Activated CD4-positive, alpha-beta T cell treated with anti-CD3 and anti-CD28 coated beads, Interleukin-2, Interleukin-4, amounts not matched to agents 100 ng/mL and 50 ng/mL, durations not matched to agents 16 hours and 8 hours (primary cell): ENCODE measurements around the gene MSMP.
A peak's percentile ranks its signal among the peaks of the same experiment; 100 is the strongest.

ENCODE experiments used
- DNase-seq: peaks from one replicate; pipeline ENCODE4 v3.0.0-alpha.2; 2020; ENCODE audit warnings: low spot score

MSMP gene

DNA sequence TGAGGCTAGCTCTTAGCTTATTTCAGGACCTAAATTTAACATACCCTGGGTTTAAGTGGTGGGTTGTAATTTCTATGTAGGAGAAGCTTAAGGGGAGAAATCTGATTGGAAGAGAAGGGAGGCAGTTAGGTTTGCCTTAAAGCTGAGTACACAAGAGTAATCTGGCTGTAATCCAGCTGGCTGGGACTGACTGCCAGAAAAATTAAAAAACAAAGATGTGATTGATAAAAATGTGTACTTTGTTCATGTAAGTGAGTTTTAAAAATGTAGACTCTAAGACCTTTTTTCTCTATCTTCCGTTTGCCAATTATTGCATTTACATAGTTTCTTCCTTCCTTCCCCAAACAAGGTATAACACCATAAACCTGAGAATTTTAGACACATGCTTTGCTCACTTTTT lies 17.5 kb upstream of the MSMP start:
- DNase-seq = no peak

DNA sequence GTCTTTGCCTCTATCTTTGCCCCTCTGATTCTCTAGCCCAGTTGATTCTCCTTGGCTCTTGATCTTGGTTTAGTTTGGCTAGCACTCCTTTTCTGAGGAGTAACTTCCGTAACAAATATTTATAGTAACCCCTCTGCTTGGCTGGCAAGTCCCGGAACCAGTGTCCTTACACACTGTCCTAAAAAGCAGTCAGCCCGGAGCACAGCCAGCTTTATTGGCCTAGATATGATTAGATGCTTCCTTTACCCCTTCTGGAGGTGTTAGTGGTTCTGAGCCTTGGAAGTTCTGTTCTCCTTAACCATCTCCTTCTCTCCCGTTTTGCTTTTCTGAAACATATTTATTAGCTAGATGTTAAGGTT lies 17.0 kb upstream of the MSMP start:
- no peak for DNase-seq

GRCh38 chr9:35769763-35770162 lies 15.7 kb upstream of the MSMP start:
- no peak for DNase-seq

GRCh38 chr9:35767458-35767857 lies 13.4 kb upstream of the MSMP start:
- DNase-seq = no peak

- no peak for DNase-seq
These were observed 12.9 kb upstream of the MSMP start for GRCh38 chr9:35766997-35767396.

GRCh38 chr9:35763803-35764202 lies 9.7 kb upstream of the MSMP start:
- no peak for DNase-seq

GRCh38 chr9:35763181-35763580 lies 9.1 kb upstream of the MSMP start:
- no peak for DNase-seq

- no peak for DNase-seq
These were observed 6.6 kb upstream of the MSMP start for GRCh38 chr9:35760651-35761050.

- no peak for DNase-seq
These were observed 5.7 kb upstream of the MSMP start for GRCh38 chr9:35759795-35760194.

- DNase-seq = no peak
These were observed 4.5 kb upstream of the MSMP start for GRCh38 chr9:35758475-35759050.

GRCh38 chr9:35757892-35758275 lies 3.8 kb upstream of the MSMP start:
- DNase-seq = no peak

- DNase-seq = peak; percentile 40
These were observed 3.3 kb upstream of the MSMP start for GRCh38 chr9:35757226-35757891.

- peak; percentile 80 for DNase-seq
These were observed 2.5 kb upstream of the MSMP start for GRCh38 chr9:35756275-35757225.

DNA sequence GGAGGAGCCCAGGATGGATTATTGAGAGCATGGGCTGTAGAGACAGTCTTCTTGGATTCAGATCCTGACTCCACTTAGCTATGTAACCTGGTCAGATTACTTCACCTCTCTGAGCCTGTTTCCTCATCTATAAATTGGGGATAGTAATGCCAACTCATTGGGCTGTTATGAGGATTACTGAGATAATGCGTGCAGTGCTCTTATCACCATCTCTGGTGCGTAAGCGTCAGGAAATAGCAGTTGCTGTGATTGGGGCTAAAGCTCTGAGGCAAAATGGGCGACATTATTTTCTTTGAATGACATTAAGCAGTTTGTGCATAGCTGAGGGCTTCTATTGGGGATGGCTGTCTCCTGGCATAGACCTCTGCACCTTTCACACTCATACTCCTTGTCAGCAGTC lies 995 bp upstream of the MSMP start:
- no peak for DNase-seq

GRCh38 chr9:35753466-35753865 lies 610 bp downstream of the MSMP start:
- no peak for DNase-seq

DNA sequence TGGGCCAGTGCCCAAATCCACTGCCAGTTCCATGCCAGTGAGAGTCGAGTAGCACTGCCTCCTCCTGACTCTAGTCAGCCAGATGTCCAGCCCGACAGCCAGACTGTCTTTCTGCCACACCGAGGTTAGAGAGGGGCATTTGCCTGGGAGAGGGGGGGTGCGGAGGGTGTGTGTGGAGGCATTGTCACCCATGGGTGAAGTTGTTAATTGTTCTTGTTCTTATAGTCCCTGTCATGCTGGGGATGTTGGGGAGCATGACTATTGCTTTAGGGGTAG lies 3.9 kb downstream of the MSMP start:
- DNase-seq = no peak

GRCh38 chr9:35749515-35750255 lies 4.4 kb downstream of the MSMP start:
- DNase-seq = peak; percentile 39

DNA sequence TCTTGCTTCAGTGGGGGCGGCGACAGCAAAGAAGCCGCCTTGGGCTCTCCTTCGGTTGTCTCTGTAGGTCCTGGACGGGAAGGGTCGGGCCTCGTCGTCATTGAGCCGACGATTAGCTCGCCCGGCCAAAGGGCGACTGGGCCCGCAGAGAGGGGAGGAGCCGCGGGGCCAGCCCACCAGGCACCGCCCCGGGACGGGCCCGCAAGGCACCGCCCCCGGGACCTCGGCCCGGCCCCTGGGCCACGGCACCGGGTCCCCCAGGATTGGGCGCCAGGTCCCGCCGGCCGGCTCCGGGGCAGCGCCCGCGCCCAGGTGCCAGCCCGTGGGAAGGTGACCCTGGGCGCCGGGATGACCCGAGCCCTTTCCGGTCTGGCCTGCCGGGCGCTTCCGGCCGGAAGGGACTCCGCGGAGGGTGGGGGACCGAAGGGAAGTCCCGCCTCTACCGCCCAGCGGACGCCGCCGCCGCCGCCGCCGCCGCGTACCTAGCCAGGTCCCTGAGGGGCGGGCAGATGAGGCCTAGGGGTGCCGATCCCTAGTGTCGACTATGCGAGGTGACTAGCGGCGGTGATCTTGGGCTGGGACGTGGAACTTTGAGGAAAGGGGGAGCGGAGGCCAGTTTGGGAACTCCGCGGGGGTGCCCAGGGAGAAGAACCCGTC lies 5.1 kb downstream of the MSMP start, which contains the start of the genes GBA2 and RGP1:
Gene GBA2, minus strand, starts transcription at position 371 of the 657 bp plus-strand sequence. CDS start 524 bp downstream, outside the sequence.
Gene RGP1, plus strand, starts transcription at position 430 of the 657 bp plus-strand sequence. CDS start 469 bp downstream, outside the sequence.
- DNase-seq = peak; percentile 69

GRCh38 chr9:35748242-35748857 lies 5.7 kb downstream of the MSMP start:
- no peak for DNase-seq

DNA sequence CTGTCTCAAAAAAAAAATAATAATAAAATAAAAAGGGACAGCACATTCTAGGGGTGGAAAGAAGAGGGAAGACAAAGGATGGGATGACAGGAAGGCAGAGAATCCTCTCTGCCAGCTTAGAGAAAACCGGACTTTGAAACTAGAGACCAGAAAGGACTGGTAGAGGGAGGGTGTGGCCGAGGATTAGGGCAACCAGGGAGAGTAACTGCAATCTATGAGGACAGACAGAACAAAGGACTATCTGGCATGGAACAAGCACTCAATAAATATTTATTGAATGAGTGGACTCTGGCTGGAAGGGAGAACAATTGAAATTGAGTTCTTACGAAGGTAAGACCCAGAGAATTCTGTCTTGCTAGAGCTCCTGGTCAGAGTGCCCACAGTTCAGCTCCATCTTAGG lies 7.5 kb downstream of the MSMP start:
- DNase-seq = no peak

DNA sequence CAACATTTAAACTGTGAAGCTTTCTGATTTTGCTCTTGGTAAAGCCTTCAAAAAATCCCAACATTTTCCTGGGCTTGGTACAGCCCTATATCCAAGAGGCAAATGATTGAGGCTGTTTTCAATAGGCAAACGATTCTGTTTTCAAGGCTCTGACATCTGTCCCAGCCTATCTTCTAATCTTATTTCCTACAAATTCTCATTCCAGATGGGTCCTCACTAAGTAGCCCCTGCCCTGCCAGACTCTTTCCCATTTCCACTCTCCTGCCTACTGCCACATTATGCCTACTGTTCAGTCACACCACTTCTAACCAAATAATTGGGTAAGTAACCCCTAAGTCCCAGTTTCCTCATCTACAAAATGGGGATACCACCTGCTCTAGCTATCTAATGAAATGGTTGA lies 8.5 kb downstream of the MSMP start:
- DNase-seq = no peak
